ENCODE measurements around the gene SMDT1.
"Not testable (repeated sequence)": the region's sequence is repeated elsewhere in the genome, so short reads cannot be mapped to it uniquely, and the experiment has no call there.

The SMDT1 gene

DNA sequence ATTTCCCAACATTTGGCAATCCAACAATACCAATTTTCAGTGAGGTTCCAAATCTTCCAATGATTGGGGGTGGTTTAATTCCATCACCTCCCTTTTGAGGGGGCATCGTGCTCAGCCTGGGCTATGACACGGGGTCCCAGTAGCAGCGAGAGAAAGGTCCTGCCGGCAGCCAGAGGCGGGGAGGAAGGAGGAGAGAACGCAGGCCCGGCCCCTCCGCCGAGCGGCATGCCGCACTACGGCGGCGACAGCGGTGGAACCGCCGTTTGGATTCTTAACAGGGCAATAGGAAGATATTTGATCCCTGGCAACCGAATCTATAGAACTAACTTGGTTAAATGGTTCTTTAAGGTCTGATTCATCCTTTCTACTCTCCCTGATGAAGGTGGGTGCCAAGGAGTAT, 29.3 kb downstream of the SMDT1 start:
- no peak for TF ChIP-seq POLR2A (IDR thresholded peaks at IDR 0.05; ENCODE audit: low read depth, low read length)
- FAIRE-seq = no peak
- DNase-seq (ENCODE audit: insufficient read length, low spot score) = no peak

GRCh38 chr22:42111798-42112197, 32.3 kb downstream of the SMDT1 start:
- no peak for TF ChIP-seq POLR2A (IDR thresholded peaks at IDR 0.05; ENCODE audit: low read depth, low read length)
- DNase-seq (ENCODE audit: insufficient read length, low spot score) (no peak), FAIRE-seq (no peak)

DNA sequence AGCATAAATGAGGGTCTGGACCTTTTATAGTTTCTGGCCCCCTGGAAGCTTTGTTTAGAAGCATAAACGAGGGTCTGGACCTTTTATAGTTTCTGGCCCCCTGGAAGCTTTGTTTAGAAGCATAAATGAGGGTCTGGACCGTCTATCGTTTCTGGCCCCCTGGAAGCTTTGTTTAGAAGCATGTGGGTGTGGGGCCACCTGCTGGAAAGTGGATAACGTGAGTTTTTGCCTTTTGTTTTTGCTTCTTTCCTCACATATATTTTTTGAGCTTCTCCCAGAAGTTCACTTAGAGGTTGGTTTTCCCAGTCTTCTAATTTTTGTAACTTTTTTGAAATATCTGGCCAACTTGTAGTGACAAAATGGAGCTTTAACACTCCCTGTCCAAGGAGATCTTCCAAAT, 33.3 kb downstream of the SMDT1 start:
- DNase-seq (ENCODE audit: insufficient read length, low spot score); FAIRE-seq: not testable (repeated sequence)

GRCh38 chr22:42114721-42115120, 35.2 kb downstream of the SMDT1 start:
- FAIRE-seq (no peak), DNase-seq (ENCODE audit: insufficient read length, low spot score) (no peak)
- no peak for TF ChIP-seq POLR2A (IDR thresholded peaks at IDR 0.05; ENCODE audit: low read depth, low read length)

- not testable (repeated sequence) for DNase-seq (ENCODE audit: insufficient read length, low spot score); FAIRE-seq
These were observed 35.9 kb downstream of the SMDT1 start for GRCh38 chr22:42115420-42115830.

GRCh38 chr22:42116848-42117424, 37.4 kb downstream of the SMDT1 start:
- no peak for TF ChIP-seq POLR2A (IDR thresholded peaks at IDR 0.05; ENCODE audit: low read depth, low read length)
- DNase-seq (ENCODE audit: insufficient read length, low spot score) = no peak
- FAIRE-seq = no peak

DNA sequence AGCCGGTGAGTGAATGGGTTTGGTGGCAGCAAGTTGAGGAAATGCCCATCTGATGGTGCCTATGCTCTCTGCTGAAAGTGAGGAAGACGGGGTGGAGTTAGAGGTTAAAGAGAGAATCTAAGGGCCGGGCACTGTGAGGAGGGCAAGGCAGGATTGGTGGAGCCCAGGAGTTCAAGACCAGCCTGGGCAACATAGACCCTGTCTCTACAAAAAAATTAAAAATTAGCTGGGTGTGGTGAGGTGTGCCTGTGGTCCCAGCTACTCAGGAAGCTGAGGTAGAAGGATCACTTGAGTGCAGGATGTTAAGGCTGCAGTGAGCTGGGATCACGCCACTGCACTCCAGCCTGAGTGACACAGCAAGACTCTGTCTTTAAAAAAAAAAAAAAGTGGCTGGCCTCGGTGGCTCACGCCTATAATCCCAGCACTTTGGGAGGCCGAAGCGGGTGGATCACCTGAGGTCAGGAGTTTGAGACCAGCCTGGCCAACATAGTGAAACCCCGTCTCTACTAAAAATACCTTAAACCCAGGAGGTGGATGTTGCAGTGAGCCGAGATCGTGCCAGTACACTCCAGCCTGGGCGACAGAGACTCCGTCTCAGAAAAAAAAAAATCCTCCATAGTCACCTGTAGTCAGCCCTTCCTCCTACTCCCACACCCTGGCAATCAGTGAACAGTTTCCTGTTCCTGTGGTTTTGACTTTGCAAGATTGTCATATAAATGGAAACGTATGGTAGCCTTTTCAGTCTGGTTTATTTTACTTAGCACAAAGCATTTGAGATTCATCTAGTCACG, 40.9 kb downstream of the SMDT1 start:
- DNase-seq (ENCODE audit: insufficient read length, low spot score); FAIRE-seq: not testable (repeated sequence)

DNA sequence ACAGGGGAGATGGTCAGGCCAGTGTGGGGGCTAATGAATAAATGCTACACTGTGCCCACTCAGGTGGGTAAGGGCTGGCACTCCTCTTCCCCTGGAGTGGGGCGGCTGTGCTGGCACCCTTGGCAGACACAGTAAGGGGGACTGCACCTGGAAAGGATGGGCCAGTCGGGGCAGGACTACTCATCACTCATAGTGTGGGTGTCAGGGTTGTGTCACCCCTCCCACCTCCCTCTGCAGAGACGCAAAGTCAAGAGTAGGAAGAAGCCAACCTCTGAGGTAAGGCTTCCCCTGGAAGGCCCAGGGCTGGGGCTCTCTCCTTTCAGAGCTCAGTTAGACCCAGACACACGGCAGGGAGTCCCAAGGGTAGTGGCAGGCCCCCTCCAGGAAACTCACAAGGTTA, 44.0 kb downstream of the SMDT1 start:
- FAIRE-seq; DNase-seq (ENCODE audit: insufficient read length, low spot score): not testable (repeated sequence)

DNA sequence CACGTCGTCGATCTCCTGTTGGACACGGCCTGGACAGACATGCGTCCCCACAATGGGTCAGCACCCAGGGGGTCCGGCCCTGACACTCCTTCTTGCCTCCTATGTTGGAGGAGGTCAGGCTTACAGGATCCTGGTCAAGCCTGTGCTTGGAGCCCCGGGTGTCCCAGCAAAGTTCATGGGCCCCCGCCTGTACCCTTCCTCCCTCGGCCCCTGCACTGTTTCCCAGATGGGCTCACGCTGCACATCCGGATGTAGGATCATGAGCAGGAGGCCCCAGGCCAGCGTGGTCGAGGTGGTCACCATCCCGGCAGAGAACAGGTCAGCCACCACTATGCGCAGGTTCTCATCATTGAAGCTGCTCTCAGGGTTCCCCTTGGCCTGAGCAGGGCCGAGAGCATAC, 48.1 kb downstream of the SMDT1 start:
- DNase-seq (ENCODE audit: insufficient read length, low spot score) (no peak), FAIRE-seq (no peak)
- TF ChIP-seq POLR2A (IDR thresholded peaks at IDR 0.05; ENCODE audit: low read depth, low read length) = no peak

DNA sequence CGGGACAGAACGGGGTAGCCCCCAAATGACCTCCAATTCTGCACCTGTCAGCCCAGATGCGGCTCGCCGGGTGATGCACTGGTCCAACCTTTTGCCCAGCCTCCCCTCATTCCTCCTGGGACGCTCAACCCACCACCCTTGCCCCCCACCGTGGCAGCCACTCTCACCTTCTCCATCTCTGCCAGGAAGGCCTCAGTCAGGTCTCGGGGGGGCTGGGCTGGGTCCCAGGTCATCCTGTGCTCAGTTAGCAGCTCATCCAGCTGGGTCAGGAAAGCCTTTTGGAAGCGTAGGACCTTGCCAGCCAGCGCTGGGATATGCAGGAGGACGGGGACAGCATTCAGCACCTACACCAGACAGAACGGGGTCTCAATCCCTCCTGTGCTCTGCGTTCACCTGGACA, 48.5 kb downstream of the SMDT1 start:
- FAIRE-seq; DNase-seq (ENCODE audit: insufficient read length, low spot score): not testable (repeated sequence)

DNA sequence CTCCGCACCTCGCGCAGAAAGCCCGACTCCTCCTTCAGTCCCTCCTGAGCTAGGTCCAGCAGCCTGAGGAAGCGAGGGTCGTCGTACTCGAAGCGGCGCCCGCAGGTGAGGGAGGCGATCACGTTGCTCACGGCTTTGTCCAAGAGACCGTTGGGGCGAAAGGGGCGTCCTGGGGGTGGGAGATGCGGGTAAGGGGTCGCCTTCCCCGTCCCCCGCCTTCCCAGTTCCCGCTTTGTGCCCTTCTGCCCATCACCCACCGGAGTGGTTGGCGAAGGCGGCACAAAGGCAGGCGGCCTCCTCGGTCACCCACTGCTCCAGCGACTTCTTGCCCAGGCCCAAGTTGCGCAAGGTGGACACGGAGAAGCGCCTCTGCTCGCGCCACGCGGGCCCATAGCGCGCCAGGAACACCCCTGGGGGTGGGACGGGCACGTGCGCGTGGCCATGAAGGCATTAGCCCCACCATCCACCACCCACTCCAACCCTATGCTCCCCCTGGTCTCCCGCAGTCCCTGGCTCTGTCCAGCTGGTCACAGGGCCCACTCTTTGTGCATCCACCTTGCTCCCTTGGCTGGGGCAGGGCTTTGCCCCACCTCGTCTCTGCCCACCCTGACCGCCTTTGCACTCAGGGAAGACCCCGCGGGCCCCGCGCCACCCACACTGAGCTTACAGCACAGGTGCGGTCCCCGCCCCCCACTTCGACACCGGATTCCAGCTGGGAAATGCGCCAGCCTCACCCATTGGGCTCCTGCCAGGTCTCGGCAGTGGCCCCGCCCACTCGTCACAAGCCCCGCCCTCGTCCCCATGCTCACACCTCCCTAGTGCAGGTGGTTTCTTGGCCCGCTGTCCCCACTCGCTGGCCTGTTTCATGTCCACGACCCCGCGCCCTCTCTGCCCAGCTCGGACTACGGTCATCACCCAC, 49.5 kb downstream of the SMDT1 start:
- DNase-seq (ENCODE audit: insufficient read length, low spot score); FAIRE-seq: not testable (repeated sequence)

GRCh38 chr22:42130182-42130581, 50.7 kb downstream of the SMDT1 start:
- FAIRE-seq; DNase-seq (ENCODE audit: insufficient read length, low spot score): not testable (repeated sequence)

DNA sequence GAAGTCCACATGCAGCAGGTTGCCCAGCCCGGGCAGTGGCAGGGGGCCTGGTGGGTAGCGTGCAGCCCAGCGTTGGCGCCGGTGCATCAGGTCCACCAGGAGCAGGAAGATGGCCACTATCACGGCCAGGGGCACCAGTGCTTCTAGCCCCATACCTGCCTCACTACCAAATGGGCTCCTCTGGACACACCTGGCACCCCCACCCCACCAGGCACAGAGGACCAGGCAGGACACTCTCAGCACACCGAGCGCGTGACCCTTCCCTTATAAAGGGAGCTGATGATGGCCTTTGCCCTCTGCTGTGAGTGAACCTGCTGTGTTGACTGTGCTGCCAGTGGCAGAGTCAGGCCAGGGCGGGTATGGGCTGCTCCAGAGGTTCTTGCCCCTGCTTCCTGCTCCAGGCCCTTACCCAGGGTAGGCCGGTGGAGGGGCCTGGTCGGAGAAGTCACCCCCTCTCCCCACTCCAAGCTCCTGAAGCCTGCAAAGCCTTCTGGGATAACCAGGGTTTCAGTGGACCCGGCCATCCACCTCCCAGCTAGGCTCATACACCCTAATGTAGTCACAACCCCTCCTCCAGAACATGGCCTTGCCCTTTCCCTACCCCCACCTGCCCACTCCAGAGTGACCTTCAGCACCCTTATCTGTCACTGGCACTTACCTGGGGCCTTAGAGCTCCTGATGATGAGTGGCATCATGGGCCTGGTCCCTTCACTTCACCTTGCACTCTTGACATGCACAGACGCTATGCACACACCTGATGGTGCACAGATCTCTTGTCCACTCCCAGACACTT, 51.3 kb downstream of the SMDT1 start, which contains the start of gene CYP2D6:
TSS of gene CYP2D6 (minus strand) at position 172 of the 793 bp plus-strand sequence. CDS start at position 153, 19 bp downstream.
- FAIRE-seq; DNase-seq (ENCODE audit: insufficient read length, low spot score): not testable (repeated sequence)

GRCh38 chr22:42131562-42131961, 52.1 kb downstream of the SMDT1 start:
- no peak for FAIRE-seq

More at GRCh38 chr22:42131562-42131961, 52.1 kb downstream of the SMDT1 start:
- no peak for TF ChIP-seq POLR2A (IDR thresholded peaks at IDR 0.05; ENCODE audit: low read depth, low read length)
- DNase-seq (ENCODE audit: insufficient read length, low spot score) = no peak
